SH-SY5Y (cell line): ENCODE measurements around the gene TMEM101.

Source experiments
- GATA2 ChIP-seq: IDR thresholded peaks from 2 replicates; pipeline ENCODE4 v1.6.1; 2011; ENCODE audit warnings: mild to moderate bottlenecking, low read depth, low read length
- GATA3 ChIP-seq: IDR thresholded peaks from 2 replicates; pipeline ENCODE4 v1.6.1; 2011; ENCODE audit warnings: low read depth, mild to moderate bottlenecking, low read length, moderate library complexity

DNA sequence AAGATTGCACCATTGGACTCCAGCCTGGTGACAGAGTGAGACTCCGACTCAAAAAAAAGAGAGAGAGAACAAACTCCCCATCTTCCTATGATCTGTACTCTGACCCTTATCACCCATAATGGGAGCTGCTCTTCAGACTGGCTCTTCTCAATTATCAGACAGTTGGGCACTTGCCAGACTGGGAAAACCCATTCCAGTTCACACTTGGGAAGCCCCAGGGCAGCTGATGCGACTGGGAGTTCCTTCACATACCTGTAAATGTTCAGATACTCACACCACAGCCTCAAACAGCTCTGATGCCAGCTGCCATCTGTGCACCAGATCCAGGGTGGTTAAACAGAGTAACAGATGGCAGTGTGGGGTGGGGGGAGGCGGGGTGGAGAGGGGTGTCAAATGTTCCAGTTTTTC, 23.8 kb upstream of the TMEM101 start:
- TF ChIP-seq GATA2 (peak; percentile 76), GATA3 (no peak)
